H1 (cell line): Measurements from ENCODE around the gene BRAT1. TPM values are rescaled to one million over a fixed set of nuclear protein-coding genes. Genes with fewer than 3 reads are reported as not detected.

ENCODE experiments used
- CTCF ChIA-PET: fragments of 300-600 bp; sonication (Branson Sonifier 250); formaldehyde crosslinking; loops from one replicate; lab custom pipeline; 2021; ENCODE audit not compliant: partially characterized antibody; lab: Charles Lee
- POLR2A ChIA-PET: fragments of 300-600 bp; sonication (Branson Sonifier 250); formaldehyde crosslinking; loops from one replicate; lab custom pipeline; 2021; ENCODE audit warnings: inconsistent platforms; ENCODE audit not compliant: partially characterized antibody; lab: Charles Lee
- DNase-seq, 2 experiments: peaks; one replicate each; pipeline versions ENCODE4 v3.0.0 to v3.0.0-alpha.2; 2010 to 2022; ENCODE audit warnings: low spot score in 2 of 2, low read depth in 1 of 2, mixed read lengths in 1 of 2
- FAIRE-seq: peaks from 2 replicates; lab custom pipeline; 2011; peaks lifted over from hg19 to GRCh38; lab: Jason Lieb, UNC
- H2AFZ ChIP-seq: 2 replicates; pipeline ENCODE4 v1.8.1; 2012; ENCODE audit warnings: low read length, inconsistent platforms
- H2AK5ac ChIP-seq: 2 replicates; pipeline ENCODE4 v1.6.1; 2013; ENCODE audit warnings: low read depth, low read length
- H2BK120ac ChIP-seq: replicated peaks from 2 replicates; pipeline ENCODE3; 2013; ENCODE audit warnings: low read depth, low read length, inconsistent platforms
- H2BK12ac ChIP-seq: 2 replicates; pipeline ENCODE4 v1.6.1; 2013; ENCODE audit warnings: low read depth, low read length
- H2BK15ac ChIP-seq: 2 replicates; pipeline ENCODE4 v1.6.1; 2013; ENCODE audit warnings: low read length
- H2BK20ac ChIP-seq: 2 replicates; pipeline ENCODE4 v1.6.1; 2013; ENCODE audit warnings: low read length
- H2BK5ac ChIP-seq: 2 replicates; pipeline ENCODE4 v1.6.1; 2013; ENCODE audit warnings: low read depth, low read length
- H3K14ac ChIP-seq: 2 replicates; pipeline ENCODE4 v1.6.1; 2013; ENCODE audit warnings: inconsistent platforms; ENCODE audit not compliant: insufficient read length
- H3K18ac ChIP-seq: 2 replicates; pipeline ENCODE4 v1.6.1; 2013; ENCODE audit warnings: low read length; ENCODE audit errors: extremely low read depth
- H3K23ac ChIP-seq: 2 replicates; pipeline ENCODE4 v1.6.1; 2013; ENCODE audit warnings: inconsistent platforms; ENCODE audit not compliant: insufficient read length
- H3K23me2 ChIP-seq: 2 replicates; pipeline ENCODE4 v1.6.1; 2013; ENCODE audit warnings: low read depth, low read length
- H3K27ac ChIP-seq: 2 replicates; pipeline ENCODE4 v1.6.1; 2011; ENCODE audit warnings: low read depth, low read length, inconsistent platforms
- H3K27me3 ChIP-seq, 4 experiments: replicated peaks in 1 of 4; 1 replicate in 1 of 4; 2 replicates in 3 of 4; pipeline versions ENCODE4 v1.6.1 to v1.8.1; 2011 to 2013; ENCODE audit warnings: low read length in 3 of 4, mild to moderate bottlenecking in 3 of 4, inconsistent platforms in 2 of 4, mixed read lengths in 2 of 4, moderate library complexity in 1 of 4; ENCODE audit not compliant: control insufficient read depth in 3 of 4, insufficient read depth in 3 of 4; ENCODE audit errors: extremely low read depth in 1 of 4
- H3K36me3 ChIP-seq, 4 experiments: 2 replicates each; pipeline versions ENCODE4 v1.6.1 to v1.8.1; 2011 to 2013; ENCODE audit warnings: mild to moderate bottlenecking in 4 of 4, low read length in 3 of 4, moderate library complexity in 2 of 4, control low read depth in 1 of 4, inconsistent platforms in 1 of 4; ENCODE audit not compliant: insufficient read depth in 4 of 4, control insufficient read depth in 2 of 4
- H3K4ac ChIP-seq: replicated peaks from 2 replicates; pipeline ENCODE3; 2013; ENCODE audit warnings: low read length, low read depth, mixed read lengths, inconsistent platforms; ENCODE audit not compliant: insufficient read length
- H3K4me1 ChIP-seq, 4 experiments: replicated peaks in 1 of 4; 1 replicate in 1 of 4; 2 replicates in 3 of 4; pipeline versions ENCODE4 v1.6.1 to v1.8.1; 2011 to 2013; ENCODE audit warnings: low read length in 3 of 4, inconsistent platforms in 2 of 4, mixed read lengths in 1 of 4; ENCODE audit not compliant: insufficient read depth in 4 of 4, control insufficient read depth in 3 of 4
- H3K4me2 ChIP-seq, 2 experiments: 2 replicates each; pipeline versions ENCODE4 v1.6.1 to v1.8.1; 2011 to 2013; ENCODE audit warnings: low read depth in 2 of 2, low read length in 2 of 2, control low read depth in 1 of 2, inconsistent platforms in 1 of 2, mild to moderate bottlenecking in 1 of 2; ENCODE audit not compliant: insufficient read depth in 1 of 2
- H3K4me3 ChIP-seq, 4 experiments: fragments of 200-600, 300-600 bp in 1 of 4; sonication (generic), shearing (Covaris generic), sonication (Bioruptor Twin) in 1 of 4; 2 replicates each; pipeline versions ENCODE4 v1.5.1 to v1.8.1; 2011 to 2016; ENCODE audit warnings: low read length in 4 of 4, low read depth in 3 of 4, control low read depth in 2 of 4, inconsistent platforms in 2 of 4, mild to moderate bottlenecking in 2 of 4, mixed read lengths in 1 of 4, moderate library complexity in 1 of 4; ENCODE audit not compliant: insufficient read depth in 2 of 4; ENCODE audit errors: extremely low read depth in 1 of 4
- H3K56ac ChIP-seq: replicated peaks from 2 replicates; pipeline ENCODE3; 2013; ENCODE audit warnings: low read depth, mild to moderate bottlenecking, mixed read lengths, low read length, inconsistent platforms; ENCODE audit not compliant: insufficient read length
- H3K79me1 ChIP-seq: 2 replicates; pipeline ENCODE4 v1.6.1; 2013; ENCODE audit warnings: low read depth, low read length, control low read depth
- H3K79me2 ChIP-seq, 2 experiments: 2 replicates each; pipeline versions ENCODE4 v1.6.1 to v1.8.1; 2012 to 2013; ENCODE audit warnings: low read length in 2 of 2, mild to moderate bottlenecking in 2 of 2, inconsistent platforms in 1 of 2; ENCODE audit not compliant: insufficient read depth in 2 of 2, control insufficient read depth in 1 of 2
- H3K9ac ChIP-seq, 4 experiments: replicated peaks in 1 of 4; 1 replicate in 1 of 4; 2 replicates in 3 of 4; pipeline versions ENCODE4 v1.6.1 to v1.8.1; 2011 to 2013; ENCODE audit warnings: low read depth in 3 of 4, low read length in 3 of 4, control low read depth in 2 of 4, mild to moderate bottlenecking in 2 of 4, moderate library complexity in 2 of 4, inconsistent platforms in 1 of 4; ENCODE audit errors: extremely low read depth in 1 of 4
- H3K9me3 ChIP-seq, 2 experiments: 2 replicates each; pipeline versions ENCODE4 v1.6.1 to v1.8.1; 2012 to 2013; ENCODE audit warnings: mild to moderate bottlenecking in 2 of 2, moderate library complexity in 2 of 2, control low read depth in 1 of 2, inconsistent platforms in 1 of 2, low read depth in 1 of 2, low read length in 1 of 2, mixed read lengths in 1 of 2; ENCODE audit not compliant: insufficient read depth in 2 of 2
- H4K20me1 ChIP-seq, 2 experiments: replicated peaks in 1 of 2; 2 replicates each; pipeline versions ENCODE3 to v1.8.1; 2011 to 2013; ENCODE audit warnings: inconsistent platforms in 2 of 2, low read length in 2 of 2, mild to moderate bottlenecking in 1 of 2; ENCODE audit not compliant: insufficient read depth in 2 of 2, control insufficient read depth in 1 of 2
- H4K5ac ChIP-seq: 2 replicates; pipeline ENCODE4 v1.6.1; 2013; ENCODE audit warnings: low read length, low read depth, mixed read lengths, inconsistent platforms; ENCODE audit not compliant: insufficient read length
- H4K8ac ChIP-seq: 2 replicates; pipeline ENCODE4 v1.8.0; 2013; ENCODE audit warnings: mild to moderate bottlenecking, moderate library complexity, low read length, inconsistent platforms; ENCODE audit not compliant: insufficient read depth; ENCODE audit errors: extremely low read depth
- H4K91ac ChIP-seq: replicated peaks from 2 replicates; pipeline ENCODE3; 2013; ENCODE audit warnings: low read length, mixed read lengths, inconsistent platforms; ENCODE audit not compliant: insufficient read length
- CTBP2 ChIP-seq: IDR thresholded peaks from 2 replicates; pipeline ENCODE4 v1.7.0; 2011; ENCODE audit warnings: borderline replicate concordance, mild to moderate bottlenecking, moderate library complexity, mixed read lengths, low read length; ENCODE audit not compliant: insufficient read depth, insufficient read length
- CTCF ChIP-seq, 3 experiments: IDR thresholded peaks; 1 replicate in 2 of 3; 2 replicates in 1 of 3; pipeline versions ENCODE4 v1.5.1 to v1.6.1; 2011; ENCODE audit warnings: low read length in 3 of 3, mild to moderate bottlenecking in 3 of 3, inconsistent platforms in 2 of 3, low read depth in 1 of 3, moderate library complexity in 1 of 3; ENCODE audit not compliant: insufficient read depth in 1 of 3; ENCODE audit errors: control extremely low read depth in 1 of 3
- GTF2F1 ChIP-seq: IDR thresholded peaks from 2 replicates; pipeline ENCODE4 v1.6.1; 2012; ENCODE audit warnings: low read depth, low read length, improper control_type of control experiment, borderline replicate concordance
- PHF8 ChIP-seq: fragments of 200-600 bp; sonication (generic); conservative IDR thresholded peaks from 2 replicates; pipeline ENCODE4 v1.7.1; 2012; ENCODE audit warnings: low read depth, mild to moderate bottlenecking, inconsistent platforms, low read length, moderate library complexity
- RNF2 ChIP-seq: fragments of 200-900, 300-1000 bp; sonication (generic); IDR thresholded peaks from 2 replicates; pipeline ENCODE4 v1.7.1; 2016; ENCODE audit warnings: borderline replicate concordance, low read depth, mild to moderate bottlenecking, antibody characterized with exemption, low read length; ENCODE audit not compliant: poor library complexity, severe bottlenecking; ENCODE audit errors: missing control alignments
- SIRT6 ChIP-seq: IDR thresholded peaks from one replicate; pipeline ENCODE4 v1.7.1; 2012; ENCODE audit warnings: low read length, inconsistent platforms
- SP4 ChIP-seq: IDR thresholded peaks from 2 replicates; pipeline ENCODE4 v1.6.1; 2012; ENCODE audit warnings: low read length, inconsistent platforms
- TAF7 ChIP-seq: optimal IDR thresholded peaks from 2 replicates; pipeline ENCODE3; 2011; ENCODE audit warnings: low read depth, mild to moderate bottlenecking, inconsistent platforms, low read length, moderate library complexity, borderline replicate concordance
- WGBS, 2 experiments: shearing (Covaris generic) in 1 of 2; methylation state at CpG; one replicate each; pipeline versions ENCODE4 v1.1.6 to v1.1.7; 2013 to 2015; ENCODE audit warnings: low lambda C conversion rate in 2 of 2, mixed read lengths in 2 of 2, inconsistent platforms in 1 of 2, low coverage in 1 of 2, missing lambda C conversion rate in 1 of 2; ENCODE audit not compliant: insufficient replicate concordance in 2 of 2, insufficient coverage in 1 of 2, insufficient read length in 1 of 2; ENCODE audit errors: extremely low coverage in 1 of 2, missing lambda C conversion rate in 1 of 2; 5-methylcytosine and 5-hydroxymethylcytosine counted together
- polyA plus RNA-seq, 7 experiments: library from polyadenylated mRNA; depleted of rRNA in 3 of 7; stranded (reverse) in 5 of 7; unstranded in 2 of 7; fragments of >200 nt in 5 of 7; fragments of 200-250 nt in 2 of 7; gene quantifications; 1 replicate in 5 of 7; 2 replicates in 1 of 7; 4 replicates in 1 of 7; pipeline versions ENCODE4 v1.2.1 to v1.2.3, GENCODE V29; 2011 to 2013; ENCODE audit warnings: missing spikeins in 2 of 7, mixed read lengths in 2 of 7
- total RNA-seq: library from RNA; stranded (reverse); fragmentation: NEBNext Ultra II Directional; extraction: Animal tissue kit (Norgen Biotek cat#: 25700); gene quantifications from 2 replicates; pipeline ENCODE4 v1.2.1, GENCODE V29; 2021
- TF ChIP-seq, protein P1 (sequence below): IDR thresholded peaks from 2 replicates; pipeline ENCODE4 v1.6.1; 2011; ENCODE audit warnings: low read length, improper control_type of control experiment

Gene BRAT1
- total and polyA plus RNA-seq, 2 of the 8 experiments (the other 6 are each of a cell fraction or from before 2014, with no cell fraction given), result 36.8 to 42.3 TPM

- Histone ChIP-seq H2BK15ac (no peak overlapping the region), H3K27ac (no peak overlapping the region), H3K23me2 (peaks cover 16% of the 10 kb centered on the region; the same call in 1 of the 2 replicates), H3K14ac (no peak overlapping the region), H3K79me2 (no peaks in the 10 kb centered on the region), H3K4me2 (no peak overlapping the region), H4K20me1 (no peaks in the 10 kb centered on the region), H3K9ac (no peak overlapping the region), H2AK5ac (no peak overlapping the region), H3K4me1 (no peaks in the 10 kb centered on the region), H3K79me1 (no peaks in the 10 kb centered on the region), H3K4me3 (no peak overlapping the region), H4K5ac (no peak overlapping the region), H2AFZ (no peak overlapping the region), H3K56ac (no peak overlapping the region), H3K18ac (no peak overlapping the region), H3K23ac (no peak overlapping the region), H2BK120ac (no peak overlapping the region), H3K4ac (no peak overlapping the region), H2BK20ac (no peak overlapping the region), H3K9me3 (no peaks in the 10 kb centered on the region), H4K8ac (no peak overlapping the region), H3K27me3 (no peaks in the 10 kb centered on the region), H2BK12ac (no peak overlapping the region; the same call in 1 of the 2 replicates), H3K36me3 (no peaks in the 10 kb centered on the region), H4K91ac (no peak overlapping the region), H2BK5ac (no peak overlapping the region)
- ChIA-PET POLR2A (interaction anchor here (0.7 to 1.8 kb wide), 5 partner anchors 9 to 142 kb away, joined by 3 to 8 read pairs (median 3); no protein-coding TSS in a partner anchor), CTCF (interaction anchor here (0.8 to 2.0 kb wide), 9 partner anchors 9 to 55 kb away, joined by 3 to 8 read pairs (median 4); no protein-coding TSS in a partner anchor)
- FAIRE-seq (no peak), DNase-seq (no peak)
- WGBS, 2 experiments, result 82% methylated on average over 8 of the region's 8 CpGs; no CpG with 5 or more reads in 1 of the 2 experiments
- TF ChIP-seq TAF7 (no peak), CTBP2 (no peak), CTCF (IDR thresholded peaks at IDR 0.05; ENCODE audit: control extremely low read depth in 1 of 3, insufficient read depth in 1 of 3, low read depth in 1 of 3, low read length in 3 of 3) (no peak), GTF2F1 (no peak), RNF2 (no peak), SP4 (no peak), PHF8 (no peak), SIRT6 (no peak)
- TF ChIP-seq, protein P1, sequence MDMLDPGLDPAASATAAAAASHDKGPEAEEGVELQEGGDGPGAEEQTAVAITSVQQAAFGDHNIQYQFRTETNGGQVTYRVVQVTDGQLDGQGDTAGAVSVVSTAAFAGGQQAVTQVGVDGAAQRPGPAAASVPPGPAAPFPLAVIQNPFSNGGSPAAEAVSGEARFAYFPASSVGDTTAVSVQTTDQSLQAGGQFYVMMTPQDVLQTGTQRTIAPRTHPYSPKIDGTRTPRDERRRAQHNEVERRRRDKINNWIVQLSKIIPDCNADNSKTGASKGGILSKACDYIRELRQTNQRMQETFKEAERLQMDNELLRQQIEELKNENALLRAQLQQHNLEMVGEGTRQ, result no peak
Measured at GRCh38 chr7:2488272-2488645, 67.1 kb downstream of the BRAT1 start.
